ENCODE results near the gene RRP9.

GRCh38 chr3:51937611-51938450 is 3.9 kb downstream of the RRP9 start:
- TF ChIP-seq ESRRG (CRISPR knock-in tag; IDR thresholded peaks at IDR 0.05) (no peak), ZFP30 (CRISPR knock-in tag; IDR thresholded peaks at IDR 0.05) (no peak)
